ENCODE measurements around the gene CD200R1L.

- no peak for TF ChIP-seq CHD2 (IDR thresholded peaks at IDR 0.05; ENCODE audit: low read length, partially characterized antibody)
- TF ChIP-seq CTCF (IDR thresholded peaks at IDR 0.05): no peak
- TF ChIP-seq SIN3A (IDR thresholded peaks at IDR 0.05; ENCODE audit: borderline replicate concordance, low read depth, low read length): no peak
- TF ChIP-seq EP300 (IDR thresholded peaks at IDR 0.05; ENCODE audit: borderline replicate concordance in 1 of 2, low read depth in 1 of 2, low read length in 1 of 2): no peak
- TF ChIP-seq NRF1 (IDR thresholded peaks at IDR 0.05; ENCODE audit: low read depth, low read length): no peak
- TF ChIP-seq REST (IDR thresholded peaks at IDR 0.05; ENCODE audit: low read depth, low read length): no peak
- no peak for TF ChIP-seq PBX3 (IDR thresholded peaks at IDR 0.05)
- no peak for TF ChIP-seq MAX (IDR thresholded peaks at IDR 0.05; ENCODE audit: low read depth)
- TF ChIP-seq RAD21 (IDR thresholded peaks at IDR 0.05; ENCODE audit: low read length): no peak
- TF ChIP-seq FOSL2 (IDR thresholded peaks at IDR 0.05; ENCODE audit: borderline replicate concordance, low read depth): no peak
- no peak for TF ChIP-seq MXI1 (IDR thresholded peaks at IDR 0.05; ENCODE audit: low read depth, low read length)
These were observed 19.1 kb upstream of the CD200R1L start for GRCh38 chr3:112865757-112866156.
